Activated naive CD8-positive, alpha-beta T cell treated with anti-CD3 and anti-CD28 coated beads, Interleukin-2, amount 50 U/mL, for 16 hours (primary cell): ENCODE measurements around the gene GFRAL.
"Not testable (repeated sequence)": the region's sequence is repeated elsewhere in the genome, so short reads cannot be mapped to it uniquely, and the experiment has no call there.

Experiments
- DNase-seq: peaks from one replicate; pipeline ENCODE4 v3.0.0-alpha.2; 2020; ENCODE audit warnings: low read depth, low spot score

Gene GFRAL, protein sequence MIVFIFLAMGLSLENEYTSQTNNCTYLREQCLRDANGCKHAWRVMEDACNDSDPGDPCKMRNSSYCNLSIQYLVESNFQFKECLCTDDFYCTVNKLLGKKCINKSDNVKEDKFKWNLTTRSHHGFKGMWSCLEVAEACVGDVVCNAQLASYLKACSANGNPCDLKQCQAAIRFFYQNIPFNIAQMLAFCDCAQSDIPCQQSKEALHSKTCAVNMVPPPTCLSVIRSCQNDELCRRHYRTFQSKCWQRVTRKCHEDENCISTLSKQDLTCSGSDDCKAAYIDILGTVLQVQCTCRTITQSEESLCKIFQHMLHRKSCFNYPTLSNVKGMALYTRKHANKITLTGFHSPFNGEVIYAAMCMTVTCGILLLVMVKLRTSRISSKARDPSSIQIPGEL

DNA sequence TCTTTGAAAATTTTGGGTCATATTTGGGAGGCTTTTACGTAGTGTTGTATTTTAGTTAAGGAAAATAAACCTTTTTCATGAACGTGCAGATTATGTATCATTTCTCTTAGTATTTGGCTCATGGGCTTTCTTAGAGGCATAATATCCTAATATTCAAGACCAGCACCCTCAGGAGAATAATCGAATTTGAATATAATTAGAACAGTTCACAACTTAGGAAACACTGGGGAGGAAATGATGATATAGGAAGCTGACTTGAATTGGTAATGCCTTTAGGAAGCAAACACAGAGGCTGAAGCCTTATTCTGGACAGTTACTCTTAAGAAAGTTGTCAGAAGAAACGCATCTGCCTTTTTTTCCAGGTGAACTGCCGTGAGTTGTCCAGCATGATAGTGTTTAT is at the start of gene GFRAL:
Gene GFRAL, plus strand, starts transcription at position 301 of the 400 bp plus-strand sequence. Its CDS starts 86 bp downstream, at position 387.
- no peak for DNase-seq

DNA sequence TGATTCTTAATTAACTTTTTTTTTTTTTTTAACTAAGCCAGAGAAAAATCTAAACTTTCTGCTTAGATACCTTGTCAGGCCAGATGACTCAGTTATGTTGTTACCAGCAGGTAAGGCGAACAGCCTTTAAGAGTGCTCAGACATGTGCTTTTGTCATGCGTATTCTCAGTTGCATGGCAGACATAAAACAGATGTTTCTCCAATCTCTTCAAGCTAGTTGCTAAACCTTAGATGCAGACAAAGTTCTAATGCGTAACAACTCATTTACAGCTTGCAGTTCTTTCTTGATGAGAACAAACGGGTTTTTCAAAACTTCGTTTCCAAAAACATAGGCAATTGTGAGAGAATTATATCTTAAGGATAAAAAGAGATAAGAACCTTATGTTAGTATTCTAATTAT is 49.6 kb upstream of the GFRAL start:
- DNase-seq, result no peak

DNA sequence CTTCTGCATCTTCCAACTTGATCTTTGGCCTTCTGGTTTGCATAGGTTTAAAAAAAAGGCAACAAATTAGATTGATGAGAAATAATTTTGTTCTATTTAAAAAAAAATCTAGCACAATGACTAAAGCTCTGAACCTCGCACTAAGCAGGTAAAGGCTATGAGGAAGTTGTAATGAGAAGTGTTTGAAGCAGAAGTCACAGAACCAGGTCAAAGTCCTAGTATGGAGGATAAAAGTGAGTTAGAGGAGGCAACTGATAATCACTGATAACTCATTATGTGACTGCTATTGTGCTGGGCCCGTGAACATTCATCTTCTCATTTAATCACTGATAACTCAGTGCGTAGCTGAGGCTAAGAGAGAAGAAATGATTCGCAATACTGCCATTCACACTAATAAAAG is 46.1 kb upstream of the GFRAL start:
- DNase-seq, result no peak

DNA sequence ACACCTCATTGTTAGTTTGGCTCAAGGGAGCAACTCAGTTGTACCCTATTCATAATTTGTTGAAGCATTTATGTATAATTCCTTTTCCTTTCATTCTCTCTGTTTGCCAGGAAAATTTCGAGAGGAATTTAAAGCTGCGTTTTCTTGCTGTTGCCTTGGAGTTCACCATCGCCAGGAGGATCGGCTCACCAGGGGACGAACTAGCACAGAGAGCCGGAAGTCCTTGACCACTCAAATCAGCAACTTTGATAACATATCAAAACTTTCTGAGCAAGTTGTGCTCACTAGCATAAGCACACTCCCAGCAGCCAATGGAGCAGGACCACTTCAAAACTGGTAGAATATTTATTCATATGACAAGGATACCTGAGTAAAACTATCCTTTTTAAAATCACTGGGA is 45.2 kb upstream of the GFRAL start:
- DNase-seq, result no peak

DNA sequence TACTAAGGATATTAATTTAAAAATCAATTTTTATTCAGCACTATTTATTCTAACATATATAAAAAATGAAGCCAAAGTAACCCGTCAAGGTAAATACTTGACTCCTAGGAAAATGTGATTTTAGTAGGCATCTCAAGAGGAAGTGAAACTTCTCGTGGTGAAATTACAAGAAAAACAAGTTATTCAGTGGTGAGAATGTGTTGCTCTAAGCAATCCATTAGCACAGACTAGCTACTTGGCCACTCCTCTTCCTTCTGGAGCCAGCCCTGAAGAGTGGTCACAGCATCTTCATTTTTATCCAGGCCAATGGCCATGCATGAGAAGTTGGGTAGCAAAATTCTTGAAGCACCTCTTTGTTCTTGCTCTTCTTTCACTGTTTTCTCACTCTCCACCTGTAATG is 40.4 kb upstream of the GFRAL start:
- DNase-seq, result no peak

DNA sequence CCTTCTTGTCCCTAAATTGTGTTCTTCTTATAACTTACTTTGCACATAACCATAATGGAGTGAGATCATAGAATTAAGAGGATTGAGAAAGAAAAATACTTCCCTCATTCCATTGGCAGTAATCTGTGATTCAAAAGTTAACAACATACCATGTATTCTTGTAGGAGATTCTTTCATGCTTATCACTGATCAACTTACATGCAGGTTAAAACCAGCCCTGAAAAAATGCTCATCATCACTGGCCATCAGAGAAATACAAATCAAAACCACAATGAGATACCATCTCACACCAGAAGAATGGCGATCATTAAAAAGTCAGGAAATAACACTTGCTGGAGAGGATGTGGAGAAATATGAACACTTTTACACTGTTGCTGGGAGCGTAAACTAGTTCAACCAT is 36.5 kb upstream of the GFRAL start:
- no peak for DNase-seq

DNA sequence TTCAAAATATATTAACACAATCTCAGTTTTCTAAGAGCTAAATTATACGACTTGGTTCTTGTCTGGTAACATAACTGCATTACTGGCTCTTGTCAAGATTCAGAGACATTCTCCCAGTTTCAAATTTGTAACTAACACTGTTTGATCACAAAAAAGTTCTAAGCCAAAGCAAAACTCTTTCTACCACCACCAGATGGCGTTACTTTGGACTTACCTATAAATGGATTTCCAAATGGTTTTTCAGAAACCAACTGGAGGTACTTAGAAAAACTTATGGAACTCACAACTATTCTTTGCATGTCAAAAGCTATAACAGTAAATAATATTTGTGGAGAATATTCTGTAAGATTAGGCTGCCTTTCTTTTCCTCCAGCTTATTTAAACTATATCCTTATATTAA is 34.2 kb upstream of the GFRAL start:
- DNase-seq, result no peak

DNA sequence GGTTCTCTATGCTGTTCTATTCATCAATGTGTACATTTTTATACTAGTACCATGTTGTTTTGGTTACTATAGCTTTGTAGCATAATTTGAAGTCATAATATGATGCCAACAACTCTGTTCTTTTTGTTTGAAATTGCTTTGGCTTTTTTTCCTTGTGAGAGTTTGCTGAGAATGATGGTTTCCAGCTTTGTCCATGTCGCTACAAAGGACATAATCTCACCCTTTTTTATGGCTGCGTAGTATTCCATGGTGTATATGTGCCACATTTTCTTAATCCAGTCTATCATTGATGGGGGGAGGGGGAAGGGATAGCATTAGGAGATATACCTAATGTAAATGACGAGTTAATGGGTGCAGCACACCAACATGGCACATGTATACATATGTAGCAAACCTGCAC is 30.1 kb upstream of the GFRAL start:
- not testable (repeated sequence) for DNase-seq

DNA sequence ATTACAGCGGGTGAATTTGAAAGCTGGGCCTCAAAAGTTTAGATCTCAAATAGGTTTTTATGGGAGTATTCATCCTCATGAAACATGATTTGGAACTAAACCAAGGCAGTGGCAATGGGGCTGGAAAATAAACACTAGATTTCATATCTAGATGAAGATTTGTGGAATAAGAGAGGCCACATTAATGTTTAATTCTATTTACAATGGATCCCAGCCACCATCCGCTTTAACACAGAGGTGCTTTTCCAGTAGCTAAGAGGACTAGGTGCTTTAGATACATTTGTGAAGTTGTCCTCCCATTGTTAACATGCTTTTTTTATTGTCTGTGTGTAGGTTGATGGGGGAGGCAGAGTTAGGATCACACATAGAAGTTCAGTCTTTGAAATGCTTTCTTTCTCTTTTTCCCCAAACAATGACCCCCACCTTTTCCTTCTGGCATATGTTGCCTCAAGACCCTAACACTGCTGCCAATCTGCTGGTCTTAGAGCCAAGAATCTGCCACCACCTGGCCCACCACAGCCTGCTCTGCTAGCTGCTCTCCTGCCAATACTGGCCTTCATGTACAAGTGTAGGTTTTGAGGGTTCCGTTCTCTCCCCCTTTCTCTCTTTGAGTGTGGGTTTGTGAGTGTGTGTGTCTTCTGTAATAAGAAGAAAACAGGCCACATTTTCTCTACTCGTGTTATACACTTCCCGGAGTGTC is 27.8 kb upstream of the GFRAL start:
- DNase-seq, result no peak

DNA sequence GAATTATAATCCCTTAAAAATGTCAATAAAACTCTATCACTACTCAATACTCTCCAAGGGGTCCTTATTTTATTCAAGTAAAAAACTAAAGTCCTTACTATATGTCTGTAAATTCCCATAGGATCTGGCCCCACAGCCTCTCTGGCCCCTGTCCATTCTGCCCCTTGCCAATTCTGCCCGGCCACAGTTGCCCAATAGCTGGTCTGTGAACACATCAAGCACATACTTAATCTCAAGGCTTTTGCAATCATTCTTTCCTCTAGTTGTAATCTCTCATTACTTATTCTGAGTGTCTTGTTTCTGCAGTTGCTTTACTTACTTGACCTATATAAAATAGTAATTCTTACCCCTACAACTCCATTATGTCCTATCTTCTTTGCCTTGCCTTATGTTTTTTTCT is 22.5 kb upstream of the GFRAL start:
- DNase-seq, result no peak

DNA sequence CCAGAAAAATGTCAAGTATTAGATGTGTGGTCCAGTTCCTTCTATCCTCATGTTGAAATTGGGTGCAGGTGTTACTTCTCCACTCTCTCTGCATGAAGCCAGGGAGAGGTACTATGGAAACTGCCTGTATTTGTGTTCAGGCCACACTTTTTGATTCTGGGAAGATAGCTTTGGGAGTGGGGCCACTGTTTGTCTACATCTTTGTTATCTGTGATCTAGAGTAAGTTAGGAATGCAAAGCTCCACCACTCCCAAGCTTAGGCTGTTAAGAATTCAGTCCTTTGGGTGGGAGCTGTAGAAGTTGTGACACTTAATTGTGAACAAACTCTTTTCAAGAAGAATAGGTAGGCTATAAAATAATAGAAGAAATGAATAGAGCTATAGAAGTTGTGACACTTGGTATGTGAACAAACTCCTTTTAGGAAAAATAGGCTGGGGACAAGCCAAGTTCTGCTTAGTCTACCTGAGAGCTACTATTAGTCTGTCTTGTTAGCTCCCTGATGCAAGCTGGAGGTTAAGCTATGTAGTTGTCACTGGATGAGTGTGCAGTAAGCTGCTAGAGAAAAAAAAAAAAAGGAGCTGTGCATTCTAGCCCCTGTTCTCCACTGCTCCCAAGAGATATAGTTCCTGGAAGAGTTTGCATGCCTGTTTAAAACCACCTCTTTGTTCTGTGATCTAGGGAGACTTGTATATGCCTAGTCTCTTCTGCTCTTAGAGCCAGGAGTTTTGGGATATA is 7.1 kb upstream of the GFRAL start:
- DNase-seq, result no peak

DNA sequence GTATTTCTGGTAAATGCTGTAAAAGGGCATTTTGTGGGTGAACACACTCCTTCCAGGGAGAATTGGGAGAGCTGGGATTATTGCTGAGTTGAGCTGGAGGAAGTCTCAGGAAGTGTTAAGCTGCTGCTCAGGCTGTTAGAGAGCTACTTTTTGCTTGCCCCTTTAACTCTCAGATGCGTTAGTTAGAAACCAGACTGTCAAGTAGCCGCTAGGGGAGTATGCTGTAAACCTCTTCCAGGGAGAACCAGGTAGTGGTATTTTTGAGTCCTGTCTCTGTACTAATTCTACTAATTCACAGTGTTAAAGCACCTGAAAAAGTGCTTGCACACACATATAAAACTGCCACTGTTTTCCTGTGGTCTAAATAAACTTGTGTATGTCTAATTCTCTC is 6.6 kb upstream of the GFRAL start:
- DNase-seq, result no peak

DNA sequence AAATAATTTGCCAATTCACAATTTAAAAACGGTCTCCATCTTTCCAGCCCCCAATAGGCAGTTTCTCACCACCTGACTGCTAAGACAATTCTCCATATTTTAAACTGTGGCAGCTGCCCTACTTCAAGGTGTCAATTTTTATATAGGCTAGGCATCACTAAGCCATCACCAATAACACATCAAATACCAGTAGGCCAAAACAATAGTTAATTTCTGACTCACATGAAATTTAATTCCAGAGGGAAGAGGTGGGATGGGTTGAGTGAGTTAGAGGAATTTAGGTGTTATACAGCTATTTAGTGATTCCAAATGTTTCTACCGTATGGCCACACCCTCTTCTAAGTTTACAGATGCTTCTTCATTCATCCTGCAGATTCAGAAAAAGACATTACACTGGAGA is 49.9 kb downstream of the GFRAL start:
- no peak for DNase-seq

DNA sequence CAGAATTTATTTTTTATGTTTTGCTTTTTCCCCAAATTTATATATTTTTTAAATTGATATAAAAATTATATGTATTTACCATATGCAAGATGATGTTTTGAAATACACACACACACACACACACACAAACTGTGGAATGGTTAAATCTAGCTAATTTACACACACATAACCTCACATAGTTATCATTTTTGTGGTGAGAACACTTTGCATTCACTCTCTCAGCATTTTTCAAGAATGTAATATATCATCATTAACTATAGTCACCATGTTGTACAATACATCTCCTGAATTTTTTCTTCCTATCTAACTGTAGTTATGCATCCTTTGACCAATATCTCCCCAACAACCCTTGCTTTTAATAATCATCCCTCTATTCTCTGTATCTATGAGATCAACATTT is 52.2 kb downstream of the GFRAL start:
- DNase-seq, result no peak

DNA sequence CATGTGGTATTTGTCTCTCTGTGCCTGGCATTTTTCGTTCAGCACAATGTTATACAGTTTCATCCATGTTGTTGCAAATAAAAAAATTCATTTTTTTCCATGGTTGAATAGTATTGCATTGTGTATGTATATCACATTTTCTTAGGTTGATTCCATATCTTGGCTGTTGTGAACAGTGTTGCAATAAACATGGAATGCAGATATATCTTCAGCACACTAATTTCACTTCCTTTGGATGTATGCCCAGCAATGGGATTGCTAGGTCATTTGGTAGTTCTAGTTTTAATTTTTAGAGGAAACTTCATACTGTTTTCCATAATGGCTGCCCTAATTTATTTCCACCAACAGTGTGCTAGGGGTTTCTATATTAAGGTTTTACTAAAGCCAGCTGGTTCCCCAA is 52.6 kb downstream of the GFRAL start:
- no peak for DNase-seq

DNA sequence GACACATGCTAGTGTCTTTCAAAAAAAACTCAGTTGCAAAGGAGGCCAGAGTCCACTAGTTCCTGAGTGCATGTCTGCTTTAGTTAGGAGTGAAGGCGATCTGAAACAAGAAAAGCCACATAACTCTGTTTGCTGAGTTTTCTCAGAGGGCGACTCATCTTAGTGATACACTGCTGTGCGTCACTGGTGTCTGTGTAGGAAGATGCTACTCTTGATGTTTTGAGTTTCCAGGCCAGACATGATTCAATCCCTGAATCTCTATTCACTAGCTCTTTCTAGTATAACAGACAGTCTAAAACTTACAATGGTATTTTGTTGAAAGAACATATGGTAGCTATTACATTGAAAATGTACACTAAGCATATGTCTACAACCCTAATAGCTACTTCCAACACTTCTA is 60.9 kb downstream of the GFRAL start:
- DNase-seq, result no peak

DNA sequence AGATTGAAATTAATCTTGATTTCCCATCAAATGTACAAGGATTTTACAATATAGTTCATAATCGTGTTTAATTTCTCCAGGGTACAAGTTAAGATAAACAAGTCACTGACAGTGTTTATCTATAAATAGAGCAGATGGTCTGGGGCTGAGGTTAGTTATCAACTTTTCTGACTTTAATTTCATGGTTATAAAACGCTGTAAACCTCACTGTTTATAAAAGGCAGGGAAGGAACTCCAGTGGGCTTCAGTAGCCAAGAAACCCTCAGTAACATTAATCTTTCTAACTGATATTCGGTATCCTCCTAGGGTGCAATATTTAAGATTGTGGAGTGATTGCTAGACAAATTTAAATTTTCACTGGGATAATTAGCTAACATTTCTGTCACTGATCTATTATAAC is 68.6 kb downstream of the GFRAL start:
- DNase-seq, result no peak

DNA sequence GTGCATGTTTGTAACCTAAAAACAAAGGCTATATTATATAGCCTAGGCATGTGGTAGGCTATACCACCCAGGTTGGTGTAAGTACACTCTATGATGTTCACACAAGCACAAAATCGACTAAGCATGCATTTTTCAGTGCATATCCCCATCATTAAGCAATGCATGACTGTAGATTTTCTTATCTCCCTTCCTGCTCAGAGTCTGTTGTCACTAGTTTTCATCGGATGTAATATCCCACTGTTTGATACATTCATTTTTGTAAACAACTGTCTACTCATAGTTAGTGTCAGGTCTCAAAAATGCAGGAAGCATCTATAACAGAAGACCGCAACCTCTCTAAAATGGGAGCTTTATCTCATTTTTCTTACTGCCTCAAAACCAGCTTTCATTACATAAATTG is 70.7 kb downstream of the GFRAL start:
- no peak for DNase-seq

DNA sequence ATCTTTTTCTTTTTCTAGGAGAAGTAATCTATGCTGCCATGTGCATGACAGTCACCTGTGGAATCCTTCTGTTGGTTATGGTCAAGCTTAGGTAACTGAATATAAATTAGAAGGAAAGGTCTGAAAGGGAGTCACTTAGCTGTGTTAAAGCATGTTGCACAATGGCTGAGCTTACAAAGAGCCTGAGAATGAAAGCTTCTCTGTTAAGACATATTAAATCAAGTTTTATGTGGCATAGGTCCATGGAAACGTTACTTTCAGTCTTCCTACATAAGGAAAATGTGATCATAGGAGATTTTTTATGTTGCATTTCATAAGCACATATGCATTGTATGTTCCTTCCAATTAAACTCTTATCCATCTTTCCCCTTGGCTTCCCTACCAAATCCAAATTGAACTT is 72.1 kb downstream of the GFRAL start:
- DNase-seq, result no peak

DNA sequence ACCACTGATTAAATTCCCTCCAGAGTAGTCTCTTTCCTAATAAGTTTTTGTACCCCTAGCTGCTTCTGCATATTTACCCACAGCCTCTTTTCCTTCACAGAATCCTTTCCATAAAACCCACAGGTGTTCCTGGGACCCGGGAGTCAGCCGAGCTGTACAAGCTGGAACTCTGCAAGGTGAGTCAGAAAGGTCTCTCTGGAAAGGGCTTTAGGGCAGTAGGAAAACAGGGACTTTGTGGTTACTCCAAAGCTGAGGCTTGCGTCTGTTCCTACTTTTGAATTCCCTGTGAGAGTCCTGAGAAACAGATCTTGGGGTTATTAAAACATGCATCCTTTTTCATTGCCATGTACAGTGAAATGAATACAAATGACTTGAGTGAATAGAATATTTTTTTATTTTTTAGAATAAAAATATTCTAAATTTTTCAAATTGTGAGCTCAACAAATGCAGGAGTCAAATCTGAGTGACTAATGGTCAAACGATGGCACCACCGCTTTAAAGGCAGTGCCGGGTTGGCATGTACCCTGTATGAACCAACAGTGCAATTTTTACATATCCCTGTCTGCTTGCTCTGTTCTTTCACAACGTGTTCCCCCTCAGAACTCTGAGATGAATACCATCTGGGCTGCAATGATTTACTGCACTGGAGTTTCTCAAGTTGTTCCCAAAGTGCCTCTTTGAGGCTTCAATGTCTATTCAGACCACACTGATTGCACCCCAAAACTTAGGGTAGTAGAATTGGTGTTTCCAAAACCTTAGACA is 78.4 kb downstream of the GFRAL start:
- no peak for DNase-seq

DNA sequence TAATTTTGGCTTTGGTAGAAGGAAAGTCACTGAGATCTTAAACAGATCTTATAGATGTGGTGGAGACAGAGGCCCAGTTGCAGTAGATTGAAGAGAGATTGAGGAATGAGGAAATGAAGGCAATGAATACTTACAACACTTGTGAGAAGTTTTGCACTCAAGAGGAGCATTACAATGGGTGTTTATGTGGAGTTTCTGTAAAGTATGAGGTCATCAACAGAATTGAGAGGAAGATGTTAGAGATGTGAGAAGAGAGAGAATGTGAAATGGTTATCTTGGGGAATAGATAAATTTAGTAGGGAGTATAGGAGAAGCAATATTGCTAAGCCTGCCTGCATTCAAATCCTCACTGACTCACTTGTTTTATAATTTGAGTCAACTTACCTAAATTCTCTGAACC is 83.4 kb downstream of the GFRAL start:
- DNase-seq, result no peak

DNA sequence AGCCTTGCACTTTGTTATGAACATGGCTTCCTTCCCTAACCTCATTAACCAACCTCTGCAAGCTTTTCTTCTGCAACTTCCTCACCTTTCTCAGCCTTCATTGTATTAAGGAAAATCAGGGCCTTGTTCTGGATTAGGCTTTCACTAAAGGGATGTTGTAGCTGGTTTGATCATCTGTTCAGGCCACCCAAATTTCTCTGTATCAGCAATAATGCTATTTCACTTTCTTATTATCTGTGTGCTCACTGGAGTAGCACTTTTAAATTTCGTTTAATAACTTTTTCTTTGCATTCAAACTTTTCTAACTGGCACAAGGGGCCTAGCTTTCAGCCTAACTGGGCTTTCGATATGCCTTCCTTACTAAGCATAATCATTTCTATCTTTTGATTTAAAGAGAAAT is 96.7 kb downstream of the GFRAL start:
- no peak for DNase-seq
